PC-3 (cell line): Measurements from ENCODE around the gene XPNPEP1.

Experiments used
- CTCF ChIP-seq: fragments of 300-600 bp; sonication (generic); conservative IDR thresholded peaks from 2 replicates; pipeline ENCODE4 v1.5.1; 2017; ENCODE audit warnings: antibody characterized with exemption, low read depth, mild to moderate bottlenecking, low read length
- EZH2 ChIP-seq: fragments of 300-600 bp; sonication (generic); IDR thresholded peaks from one replicate; pipeline ENCODE4 v1.6.1; 2017; ENCODE audit warnings: antibody characterized with exemption, mild to moderate bottlenecking, low read length; ENCODE audit not compliant: unreplicated experiment
- EZH2phosphoT487 ChIP-seq: fragments of 300-600 bp; sonication (generic); IDR thresholded peaks from 2 replicates; pipeline ENCODE4 v1.6.1; 2018; ENCODE audit warnings: mild to moderate bottlenecking, antibody characterized with exemption, low read length, borderline replicate concordance

GRCh38 chr10:109819807-109820206 lies 103.5 kb downstream of the XPNPEP1 start:
- no peak for TF ChIP-seq CTCF
- TF ChIP-seq EZH2phosphoT487, result no peak
- TF ChIP-seq EZH2, result no peak
